Measurements from ENCODE around the gene PLEKHA4. TPM values are rescaled to one million over a fixed set of nuclear protein-coding genes. Genes with fewer than 3 reads are reported as not detected.
A peak's percentile ranks its signal among the peaks of the same experiment; 100 is the strongest.

Gene PLEKHA4
- total and polyA plus RNA-seq, 9 of the 15 experiments (the other 6 are each of a cell fraction or from before 2014, with no cell fraction given) = 0.07 to 30.8 (median 11.4) TPM

DNA sequence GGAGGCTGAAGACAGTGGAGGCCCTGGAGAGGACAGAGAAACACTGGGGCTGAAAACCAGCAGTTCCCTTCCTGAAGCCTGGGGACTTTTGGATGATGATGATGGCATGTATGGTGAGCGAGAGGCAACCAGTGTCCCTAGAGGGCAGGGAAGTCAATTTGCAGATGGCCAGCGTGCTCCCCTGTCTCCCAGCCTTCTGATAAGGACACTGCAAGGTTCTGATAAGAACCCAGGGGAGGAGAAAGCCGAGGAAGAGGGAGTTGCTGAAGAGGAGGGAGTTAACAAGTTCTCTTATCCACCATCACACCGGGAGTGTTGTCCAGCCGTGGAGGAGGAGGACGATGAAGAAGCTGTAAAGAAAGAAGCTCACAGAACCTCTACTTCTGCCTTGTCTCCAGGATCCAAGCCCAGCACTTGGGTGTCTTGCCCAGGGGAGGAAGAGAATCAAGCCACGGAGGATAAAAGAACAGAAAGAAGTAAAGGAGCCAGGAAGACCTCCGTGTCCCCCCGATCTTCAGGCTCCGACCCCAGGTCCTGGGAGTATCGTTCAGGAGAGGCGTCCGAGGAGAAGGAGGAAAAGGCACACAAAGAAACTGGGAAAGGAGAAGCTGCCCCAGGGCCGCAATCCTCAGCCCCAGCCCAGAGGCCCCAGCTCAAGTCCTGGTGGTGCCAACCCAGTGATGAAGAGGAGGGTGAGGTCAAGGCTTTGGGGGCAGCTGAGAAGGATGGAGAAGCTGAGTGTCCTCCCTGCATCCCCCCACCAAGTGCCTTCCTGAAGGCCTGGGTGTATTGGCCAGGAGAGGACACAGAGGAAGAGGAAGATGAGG lies 5.3 kb upstream of the PLEKHA4 start (continued):
- TF ChIP-seq POLR2G (IDR thresholded peaks at IDR 0.05; ENCODE audit: low read depth, low read length) (peak; percentile 49; the same call in 1 of the 2 replicates), SMARCC2 (IDR thresholded peaks at IDR 0.05; ENCODE audit: low read depth) (peak; percentile 85), ZNF76 (CRISPR knock-in tag; IDR thresholded peaks at IDR 0.05; ENCODE audit: borderline replicate concordance) (0 out of 2 replicates have a peak, but pooled peaks have one; percentile 29), ZNF146 (CRISPR knock-in tag; IDR thresholded peaks at IDR 0.05; ENCODE audit: unreplicated experiment) (no peak), ZNF165 (CRISPR knock-in tag; IDR thresholded peaks at IDR 0.05; ENCODE audit: borderline replicate concordance) (no peak), SMAD1 (IDR thresholded peaks at IDR 0.05; ENCODE audit: low read depth, low read length, partially characterized antibody) (peak; percentile 97), XRCC3 (IDR thresholded peaks at IDR 0.05) (no peak), LARP7 (IDR thresholded peaks at IDR 0.05) (peak; percentile 8; the same call in 1 of the 2 replicates), NR3C1 (CRISPR knock-in tag; IDR thresholded peaks at IDR 0.05) (no peak), SETDB1 (IDR thresholded peaks at IDR 0.05; ENCODE audit: low read length) (no peak), CAMTA2 (CRISPR knock-in tag; conservative IDR thresholded peaks at IDR 0.05) (no peak), TEAD4 (IDR thresholded peaks at IDR 0.05; ENCODE audit: low read length) (peak; percentile 99), TEAD4 (CRISPR knock-in tag; IDR thresholded peaks at IDR 0.05; ENCODE audit: borderline replicate concordance) (no peak), ZKSCAN1 (IDR thresholded peaks at IDR 0.05; ENCODE audit: low read depth, low read length) (peak; percentile 76; the same call in 1 of the 2 replicates), MCM5 (IDR thresholded peaks at IDR 0.05; ENCODE audit: low read depth) (no peak), SRSF3 (IDR thresholded peaks at IDR 0.05; ENCODE audit: insufficient read depth, low read length) (no peak), ETV5 (CRISPR knock-in tag; IDR thresholded peaks at IDR 0.05; ENCODE audit: low read depth) (peak; percentile 64)
- TF ChIP-seq, protein P1, sequence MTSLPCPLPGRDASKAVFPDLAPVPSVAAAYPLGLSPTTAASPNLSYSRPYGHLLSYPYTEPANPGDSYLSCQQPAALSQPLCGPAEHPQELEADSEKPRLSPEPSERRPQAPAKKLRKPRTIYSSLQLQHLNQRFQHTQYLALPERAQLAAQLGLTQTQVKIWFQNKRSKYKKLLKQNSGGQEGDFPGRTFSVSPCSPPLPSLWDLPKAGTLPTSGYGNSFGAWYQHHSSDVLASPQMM (CRISPR knock-in tag; IDR thresholded peaks at IDR 0.05) = no peak
- TF ChIP-seq, protein P2, sequence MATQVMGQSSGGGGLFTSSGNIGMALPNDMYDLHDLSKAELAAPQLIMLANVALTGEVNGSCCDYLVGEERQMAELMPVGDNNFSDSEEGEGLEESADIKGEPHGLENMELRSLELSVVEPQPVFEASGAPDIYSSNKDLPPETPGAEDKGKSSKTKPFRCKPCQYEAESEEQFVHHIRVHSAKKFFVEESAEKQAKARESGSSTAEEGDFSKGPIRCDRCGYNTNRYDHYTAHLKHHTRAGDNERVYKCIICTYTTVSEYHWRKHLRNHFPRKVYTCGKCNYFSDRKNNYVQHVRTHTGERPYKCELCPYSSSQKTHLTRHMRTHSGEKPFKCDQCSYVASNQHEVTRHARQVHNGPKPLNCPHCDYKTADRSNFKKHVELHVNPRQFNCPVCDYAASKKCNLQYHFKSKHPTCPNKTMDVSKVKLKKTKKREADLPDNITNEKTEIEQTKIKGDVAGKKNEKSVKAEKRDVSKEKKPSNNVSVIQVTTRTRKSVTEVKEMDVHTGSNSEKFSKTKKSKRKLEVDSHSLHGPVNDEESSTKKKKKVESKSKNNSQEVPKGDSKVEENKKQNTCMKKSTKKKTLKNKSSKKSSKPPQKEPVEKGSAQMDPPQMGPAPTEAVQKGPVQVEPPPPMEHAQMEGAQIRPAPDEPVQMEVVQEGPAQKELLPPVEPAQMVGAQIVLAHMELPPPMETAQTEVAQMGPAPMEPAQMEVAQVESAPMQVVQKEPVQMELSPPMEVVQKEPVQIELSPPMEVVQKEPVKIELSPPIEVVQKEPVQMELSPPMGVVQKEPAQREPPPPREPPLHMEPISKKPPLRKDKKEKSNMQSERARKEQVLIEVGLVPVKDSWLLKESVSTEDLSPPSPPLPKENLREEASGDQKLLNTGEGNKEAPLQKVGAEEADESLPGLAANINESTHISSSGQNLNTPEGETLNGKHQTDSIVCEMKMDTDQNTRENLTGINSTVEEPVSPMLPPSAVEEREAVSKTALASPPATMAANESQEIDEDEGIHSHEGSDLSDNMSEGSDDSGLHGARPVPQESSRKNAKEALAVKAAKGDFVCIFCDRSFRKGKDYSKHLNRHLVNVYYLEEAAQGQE (IDR thresholded peaks at IDR 0.05; ENCODE audit: borderline replicate concordance) = peak; percentile 43; the same call in 1 of the 2 replicates
- TF ChIP-seq, protein P2 (CRISPR knock-in tag; IDR thresholded peaks at IDR 0.05; ENCODE audit: low read depth) = 0 out of 2 replicates have a peak, but pooled peaks have one; percentile 21
